CD4-positive, alpha-beta T cell treated with Interleukin-2 at 100 ng/mL for 4 hours (primary cell): Measurements from ENCODE around the gene MGAT5.

Source experiments
- DNase-seq: peaks from one replicate; pipeline ENCODE4 v3.0.0-alpha.2; 2020; ENCODE audit warnings: low spot score

MGAT5 gene

DNA sequence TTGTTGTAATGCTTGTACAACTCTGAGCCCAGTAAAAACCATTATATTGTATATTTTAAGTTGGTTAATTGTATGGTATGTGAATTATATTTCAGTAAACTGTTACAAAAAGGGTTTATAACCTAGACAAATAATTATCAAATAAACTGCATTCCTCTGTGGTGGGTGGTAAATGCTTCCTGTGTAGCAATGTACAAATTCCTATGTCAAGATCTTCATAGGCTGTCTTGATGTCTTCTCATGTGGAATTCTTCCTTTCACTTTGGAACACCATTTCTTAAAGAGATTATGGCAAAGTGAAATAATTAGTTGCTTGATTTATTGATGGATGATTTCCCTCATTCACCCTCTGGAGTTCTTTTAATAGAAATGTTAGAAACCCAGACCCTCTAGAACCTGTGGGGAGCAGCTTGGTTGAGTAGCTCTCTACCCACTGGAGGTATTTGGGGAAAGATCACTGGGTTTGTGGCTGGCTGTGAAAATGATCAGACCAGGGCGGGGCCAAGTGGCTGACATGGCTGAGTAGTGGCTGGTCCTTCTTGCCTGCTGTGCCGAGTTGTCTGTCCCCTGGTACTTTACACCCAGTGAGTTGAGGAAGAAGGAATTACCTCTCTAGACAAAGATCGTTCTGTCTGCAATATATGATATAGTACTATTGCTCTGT lies 22.4 kb upstream of the MGAT5 start:
- no peak for DNase-seq

DNA sequence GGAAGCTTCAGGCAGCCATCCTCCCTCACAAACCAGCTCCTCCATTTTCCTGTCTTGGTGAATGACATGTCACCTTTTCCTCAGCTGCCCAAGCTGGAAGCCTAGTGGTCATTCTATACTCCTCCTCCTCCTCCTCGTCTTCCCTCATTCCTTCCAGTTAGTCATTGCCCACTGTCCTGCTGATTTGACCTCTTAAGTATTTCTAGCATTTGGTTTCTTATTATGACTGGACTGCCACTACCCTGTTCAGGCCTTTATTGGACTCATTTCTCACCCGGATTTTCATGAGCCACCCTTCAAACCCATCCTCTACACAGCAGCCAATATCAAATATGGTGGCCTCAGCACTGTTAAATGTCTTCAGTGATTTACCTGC lies 21.9 kb upstream of the MGAT5 start:
- no peak for DNase-seq

DNA sequence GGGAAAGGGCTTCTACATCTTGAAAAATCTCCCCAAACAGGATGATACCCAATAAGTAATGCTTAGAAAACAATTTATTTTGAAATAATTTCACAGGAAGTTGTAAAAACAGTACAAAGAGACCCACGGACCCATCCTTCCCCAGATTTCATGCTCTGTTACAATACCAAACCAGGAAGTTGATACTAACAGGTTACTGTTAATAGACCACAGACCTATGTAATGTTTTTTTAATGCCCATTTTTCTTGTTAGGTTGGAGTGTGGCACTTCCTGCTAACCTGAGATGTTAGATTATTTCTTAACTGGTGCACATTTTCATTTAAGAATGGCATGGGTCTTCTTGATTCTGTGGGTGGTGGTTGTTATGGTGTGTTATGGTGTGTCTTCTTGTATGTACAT lies 21.4 kb upstream of the MGAT5 start:
- DNase-seq: peak; percentile 49

DNA sequence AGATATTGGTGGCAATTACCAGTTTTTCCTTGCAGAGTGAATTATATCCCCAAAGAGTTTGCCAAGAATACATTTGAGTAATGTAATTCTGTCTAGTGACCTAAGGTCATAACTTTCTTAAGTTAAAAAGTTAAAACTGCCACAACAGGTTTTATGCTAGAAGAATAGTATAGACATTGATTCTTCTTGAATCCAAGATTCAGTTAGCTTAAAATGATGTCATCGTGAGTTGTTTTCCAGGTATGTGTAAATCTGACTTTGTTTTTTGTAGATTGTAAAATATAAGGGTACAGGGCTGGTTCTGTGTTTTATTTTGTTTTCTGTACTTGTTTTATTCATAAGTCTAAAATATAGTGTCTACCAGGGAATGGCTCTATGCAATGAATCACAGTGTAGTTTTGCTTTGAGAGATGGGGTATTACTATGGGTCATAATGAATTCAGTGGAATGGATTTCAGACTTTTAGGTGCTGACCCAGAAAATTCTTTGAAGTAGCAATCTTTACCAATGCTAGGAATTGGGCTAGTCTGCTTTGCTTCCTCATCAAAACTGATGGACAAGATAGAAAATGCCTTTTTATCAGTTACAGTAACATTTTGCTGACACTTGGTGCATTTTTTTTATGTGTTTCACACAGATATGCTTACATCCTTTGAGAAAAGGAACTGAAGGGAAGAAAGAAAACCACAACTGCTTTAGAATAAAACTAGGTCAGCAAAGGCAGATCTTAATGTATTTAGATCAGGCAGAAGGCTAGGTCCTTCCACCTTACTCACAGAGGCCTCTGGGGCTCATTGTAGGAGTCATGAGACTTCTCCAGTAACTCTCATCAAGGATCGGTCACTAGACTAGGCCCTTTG lies 20.8 kb upstream of the MGAT5 start:
- DNase-seq: peak; percentile 81

DNA sequence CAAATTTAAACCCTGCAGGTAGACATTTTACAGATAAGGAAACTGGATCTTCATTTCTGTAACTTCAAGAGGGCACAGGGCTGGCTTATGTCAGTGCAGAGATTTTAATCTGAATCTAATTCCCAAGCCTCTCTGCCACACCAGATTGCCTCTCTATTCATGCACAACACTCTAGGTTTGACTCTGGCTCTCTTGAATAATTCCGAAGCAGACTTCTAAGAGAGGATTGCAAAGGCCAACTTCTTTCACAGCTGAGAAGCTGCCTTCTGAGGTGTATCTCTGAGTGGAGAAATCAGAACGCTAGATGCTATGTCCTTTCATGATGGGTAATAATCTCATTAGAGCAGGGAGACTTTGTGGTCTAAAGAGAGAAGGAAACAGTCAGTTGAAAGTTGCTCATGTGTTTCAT lies 20.1 kb upstream of the MGAT5 start:
- no peak for DNase-seq

DNA sequence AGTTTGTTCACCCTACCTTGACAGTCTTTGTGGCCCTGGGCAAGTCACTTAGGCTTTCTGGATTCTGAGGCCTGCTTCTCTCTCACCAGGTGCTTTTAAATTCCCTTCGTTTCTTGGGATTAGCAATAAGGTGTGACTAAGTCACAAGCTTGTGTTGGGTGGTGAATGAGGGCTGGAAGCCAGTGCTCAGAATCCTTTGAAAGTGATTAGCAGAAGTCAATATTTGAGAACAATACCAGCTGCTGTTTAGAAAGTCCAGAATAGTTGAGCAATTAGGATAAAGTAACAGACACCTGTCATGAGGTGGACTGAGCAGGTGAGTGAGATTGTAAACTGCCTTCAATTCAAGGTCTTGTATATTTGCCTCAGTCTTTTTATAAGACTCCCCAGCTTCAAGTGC lies 19.3 kb upstream of the MGAT5 start:
- DNase-seq: no peak

DNA sequence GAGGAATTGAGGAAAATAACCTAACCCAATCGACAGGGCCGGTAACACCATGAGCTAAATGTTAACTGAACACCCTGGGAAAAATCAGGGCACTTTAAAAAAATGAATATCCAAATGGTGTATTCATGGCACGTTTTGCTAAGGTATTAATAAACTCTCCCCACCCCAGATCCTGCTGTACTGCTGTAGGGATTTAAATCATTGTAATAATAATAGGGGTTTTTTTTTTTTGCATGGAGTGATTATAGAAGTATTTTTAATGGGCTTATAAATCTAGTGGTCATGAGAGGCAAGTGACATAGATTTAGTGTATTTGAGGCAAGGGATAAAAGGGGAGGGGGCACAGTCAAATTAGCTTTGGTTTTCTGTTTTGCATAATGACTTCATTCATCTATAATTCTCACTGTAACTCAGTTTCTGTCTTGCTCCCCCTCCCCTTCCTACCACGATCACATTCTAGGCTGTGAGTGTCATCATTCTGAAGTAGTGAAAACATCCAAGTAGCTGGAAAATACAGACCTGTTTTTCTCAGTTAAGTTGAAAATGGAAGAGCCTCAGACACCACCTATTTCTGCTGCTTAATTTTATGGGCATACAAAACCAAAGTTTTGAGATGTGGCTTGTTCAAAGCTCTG lies 18.2 kb upstream of the MGAT5 start:
- DNase-seq: peak; percentile 42

- DNase-seq: no peak
Observed at GRCh38 chr2:134238371-134238770, 15.5 kb upstream of the MGAT5 start.

GRCh38 chr2:134240061-134240460 lies 13.8 kb upstream of the MGAT5 start:
- DNase-seq: no peak

DNA sequence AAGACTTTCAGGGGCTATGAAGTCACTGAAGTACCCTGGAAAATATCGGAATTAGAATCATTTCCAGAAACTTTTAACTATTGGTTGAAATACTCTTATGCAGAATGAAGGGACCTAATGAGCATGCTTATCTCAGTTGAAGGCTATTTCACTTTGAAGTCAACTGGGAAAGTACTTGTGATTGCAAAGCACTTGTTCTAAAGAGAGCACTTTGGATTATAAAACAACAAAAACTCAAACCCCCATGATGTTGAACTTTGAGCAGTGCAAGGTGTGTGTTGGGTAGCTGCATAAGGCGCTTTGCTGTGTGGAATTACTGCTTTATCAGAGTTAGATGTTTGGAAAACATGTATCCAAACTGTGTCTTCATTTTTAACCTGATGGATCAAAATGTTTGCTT lies 12.0 kb upstream of the MGAT5 start:
- DNase-seq: no peak

GRCh38 chr2:134243244-134243643 lies 10.6 kb upstream of the MGAT5 start:
- no peak for DNase-seq

DNA sequence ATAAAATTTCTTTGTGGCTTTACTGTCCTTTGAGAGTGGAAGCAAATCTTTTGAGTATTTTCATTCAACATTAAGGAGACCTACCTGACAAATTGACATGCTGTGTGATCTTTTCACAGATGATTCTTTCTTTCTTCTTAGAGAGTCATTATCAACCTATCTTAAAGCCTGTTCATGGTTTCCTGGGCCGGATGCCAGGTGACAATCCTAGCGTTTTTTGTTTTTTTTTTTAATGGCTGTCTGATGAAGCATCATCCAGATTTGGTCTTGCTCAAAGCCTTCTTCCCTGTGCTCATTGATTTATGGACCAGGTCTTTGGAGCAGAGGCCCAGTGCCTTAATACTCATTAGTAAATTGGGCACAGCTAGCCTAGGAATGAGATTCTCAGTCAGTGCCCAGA lies 9.8 kb upstream of the MGAT5 start:
- DNase-seq: no peak

GRCh38 chr2:134244587-134244986 lies 9.3 kb upstream of the MGAT5 start:
- peak; percentile 54 for DNase-seq

DNA sequence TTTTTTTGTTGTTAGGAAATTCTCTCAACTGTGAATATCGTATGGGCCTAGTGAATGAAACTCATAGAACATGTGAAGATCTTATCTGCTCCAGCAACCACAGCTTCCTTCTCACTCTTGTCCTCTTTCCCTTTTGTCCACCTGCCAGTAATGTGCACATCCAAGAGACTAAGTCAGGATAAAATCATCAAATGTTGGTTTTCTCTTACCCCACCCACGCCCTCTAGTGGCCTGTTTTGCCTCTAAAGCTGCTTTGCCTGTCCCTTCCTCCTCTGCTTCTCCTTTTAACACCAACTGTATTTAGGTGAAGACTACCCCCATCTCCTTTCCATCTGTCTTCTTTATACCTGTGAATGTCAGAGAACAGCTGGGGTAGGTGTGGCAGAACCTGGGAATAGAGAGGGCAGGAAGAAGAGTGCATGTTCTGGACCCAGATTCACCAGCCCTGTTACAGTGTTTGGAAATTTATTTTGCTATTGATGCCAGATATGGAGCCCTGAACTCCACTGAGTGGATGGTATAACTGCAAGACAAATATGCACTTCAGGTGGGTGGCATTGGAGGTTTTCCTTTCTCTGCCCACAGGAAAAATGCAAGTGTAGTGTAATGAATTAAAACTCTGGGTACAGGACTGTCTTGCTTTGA lies 8.4 kb upstream of the MGAT5 start:
- peak; percentile 80 for DNase-seq

DNA sequence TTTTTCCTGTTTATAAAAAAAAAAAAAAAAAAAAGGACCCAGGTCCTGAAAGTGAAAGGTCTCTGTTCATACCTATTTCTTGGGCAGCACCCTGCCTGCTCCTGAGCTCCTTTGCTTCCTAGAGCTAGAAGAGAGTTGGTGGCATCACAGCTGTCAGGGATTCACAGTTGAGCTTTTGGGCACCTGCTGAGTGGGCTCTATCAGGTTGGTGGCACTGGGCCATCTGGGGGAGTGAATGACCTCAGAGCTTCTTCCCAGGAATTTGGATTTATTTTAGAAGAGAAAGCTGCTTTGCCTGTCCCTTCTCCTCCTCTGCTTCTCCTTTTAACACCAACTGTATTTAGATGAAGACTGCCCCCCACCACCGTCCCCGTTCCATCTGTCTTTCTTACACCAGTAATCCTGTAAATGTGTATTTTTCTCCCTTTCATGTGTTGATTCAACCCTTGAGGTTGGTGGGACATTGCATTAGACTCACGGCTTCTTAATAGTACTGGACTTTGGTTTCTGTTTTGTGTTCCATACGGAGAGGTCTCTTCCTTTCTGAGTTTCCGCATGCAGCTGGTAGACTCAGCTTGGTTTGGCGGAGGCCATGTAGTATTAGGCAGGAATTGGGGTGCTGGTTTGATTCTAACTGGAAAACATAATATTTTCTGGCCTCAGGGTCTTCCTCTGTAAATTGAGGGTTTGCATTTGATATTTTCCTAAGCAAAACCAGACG lies 7.6 kb upstream of the MGAT5 start:
- DNase-seq: no peak

GRCh38 chr2:134247679-134248078 lies 6.2 kb upstream of the MGAT5 start:
- DNase-seq: no peak

DNA sequence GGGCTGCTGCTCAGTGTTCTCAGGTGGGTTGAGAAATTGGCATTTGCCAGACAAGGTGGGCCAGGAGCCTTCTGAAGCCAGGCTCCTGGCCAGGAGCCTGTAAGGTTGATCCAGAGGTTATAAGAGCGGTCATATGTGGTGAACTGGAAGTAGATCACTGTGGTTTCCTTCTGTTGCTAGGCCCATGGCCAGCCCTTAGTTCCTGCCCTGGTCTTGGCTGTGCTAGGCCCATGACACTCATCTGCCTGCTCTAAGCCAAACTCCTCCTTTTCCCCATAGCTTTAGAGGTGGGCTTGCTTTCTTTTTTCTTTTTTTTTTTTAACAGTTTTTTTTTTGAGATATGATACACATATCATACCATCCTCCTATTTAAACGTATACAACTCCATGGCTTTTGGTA lies 5.0 kb upstream of the MGAT5 start:
- no peak for DNase-seq

- peak; percentile 44 for DNase-seq
Observed at GRCh38 chr2:134249755-134250154, 4.1 kb upstream of the MGAT5 start.

DNA sequence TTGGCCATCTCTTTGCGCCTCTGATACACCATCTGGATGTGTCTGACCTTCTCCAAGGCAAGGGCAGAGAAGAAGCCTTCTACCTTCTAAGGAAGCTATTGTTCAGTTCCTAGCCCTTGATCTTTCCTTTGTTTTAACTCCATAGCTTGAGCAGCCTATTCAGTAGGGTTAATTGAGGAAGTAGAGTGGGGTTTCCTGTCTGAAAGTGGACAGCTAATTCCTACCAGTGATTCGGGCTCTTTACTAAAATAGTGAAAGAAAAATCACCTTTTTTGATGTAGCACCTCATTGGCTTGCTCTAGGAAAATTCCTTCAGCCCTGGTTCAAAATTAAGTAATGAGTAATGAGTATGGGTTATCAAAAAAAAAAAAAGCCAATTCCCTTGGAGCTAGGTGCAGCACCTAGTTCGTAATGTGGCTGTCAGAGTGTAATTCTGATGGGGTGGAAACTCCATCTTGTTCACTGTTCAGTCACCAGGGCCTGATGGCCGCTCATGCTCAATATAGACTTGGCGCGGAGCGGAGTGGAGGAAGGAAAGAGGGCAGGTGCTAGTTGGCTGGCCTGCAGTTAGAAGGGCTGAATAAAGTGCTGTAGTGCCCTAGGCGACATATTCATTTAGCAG lies 2.9 kb upstream of the MGAT5 start:
- DNase-seq: no peak

- DNase-seq: no peak
Observed at GRCh38 chr2:134252092-134252750, 1.7 kb upstream of the MGAT5 start.

DNA sequence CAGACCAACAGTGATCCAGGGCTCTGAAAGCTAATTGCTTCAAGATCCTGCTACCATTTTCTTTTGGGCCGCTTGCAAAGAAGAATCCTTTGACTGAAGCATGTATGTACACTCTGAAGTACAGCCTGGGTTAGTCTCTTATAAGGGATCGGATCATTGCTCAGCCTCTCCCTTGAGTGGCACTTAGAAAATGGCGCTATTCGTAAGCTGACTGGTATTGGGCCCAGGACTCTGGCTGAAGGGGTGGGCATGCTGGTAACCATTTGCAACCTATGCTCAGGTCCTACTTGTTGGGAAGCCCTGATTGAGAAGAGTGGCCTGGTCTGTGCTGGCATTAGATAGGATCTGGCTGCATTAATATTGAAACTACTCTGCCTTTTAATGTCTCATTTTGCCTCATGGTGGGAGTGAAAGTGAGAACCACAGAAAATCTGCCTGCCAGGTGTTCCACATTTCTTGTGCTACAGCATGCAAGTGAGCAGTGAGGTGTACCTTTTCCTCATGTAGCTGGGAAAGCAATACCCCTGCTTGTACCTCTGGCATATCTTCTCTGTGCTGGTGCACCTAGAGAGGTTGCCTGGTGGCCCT lies 661 bp upstream of the MGAT5 start:
- DNase-seq: no peak
